K562 (cell line): ENCODE results near the gene HYAL3. TPM values are rescaled to one million over a fixed set of nuclear protein-coding genes. Genes with fewer than 3 reads are reported as not detected.

ENCODE experiments used
- ATAC-seq: fragments of 200-7000 bp; cut with Tn5 transposase; 3 replicates; pipeline ENCODE4 v1.9.1; 2020; ENCODE audit warnings: moderate library complexity
- BruUV-seq: library from RNA; stranded (reverse); fragments of 400-500 nt; replicated peaks from 2 replicates; lab custom pipeline; 2021; lab: Mats Ljungman, UMichigan
- CTCF ChIA-PET: fragments of 300-600 bp; formaldehyde crosslinking; extraction: SDS; loops from one replicate; lab custom pipeline; 2021; ENCODE audit warnings: low intra/inter-chr PET ratio; lab: Yijun Ruan, JAX
- POLR2A ChIA-PET: fragments of 300-600, 350-650 bp; sonication (Branson Sonifier 250); formaldehyde crosslinking; extraction: SDS; loops from one replicate; lab custom pipeline; 2021; ENCODE audit warnings: antibody characterized with exemption, inconsistent platforms; lab: Yijun Ruan, JAX
- DNase-seq, 4 experiments: peaks; one replicate each; pipeline versions ENCODE4 v3.0.0 to v3.0.0-alpha.2; 2011 to 2018; ENCODE audit warnings: low spot score in 3 of 4, mixed read lengths in 3 of 4; ENCODE audit errors: extremely low read depth in 1 of 4
- FAIRE-seq: peaks from 2 replicates; lab custom pipeline; 2011; peaks lifted over from hg19 to GRCh38; lab: Jason Lieb, UNC
- H2AFZ ChIP-seq: 2 replicates; pipeline ENCODE4 v1.6.0; 2011; ENCODE audit warnings: low read depth, low read length, control low read depth, inconsistent platforms
- H3K27ac ChIP-seq: fragments of 200-600 bp; 3 replicates; pipeline ENCODE4 v1.8.0; 2011; ENCODE audit warnings: low read depth, mild to moderate bottlenecking, control low read depth, inconsistent platforms, low read length, moderate library complexity, mixed read lengths; ENCODE audit errors: extremely low read depth
- H3K27me3 ChIP-seq, 2 experiments: fragments of 300-600 bp in 1 of 2; 2 replicates in 1 of 2; 3 replicates in 1 of 2; pipeline versions ENCODE4 v1.6.0 to v1.8.0; 2011; ENCODE audit warnings: inconsistent platforms in 2 of 2, low read length in 2 of 2, mild to moderate bottlenecking in 1 of 2, mixed read lengths in 1 of 2, moderate library complexity in 1 of 2; ENCODE audit not compliant: control insufficient read depth in 2 of 2, insufficient read depth in 2 of 2
- H3K36me3 ChIP-seq: fragments of 300-600 bp; 3 replicates; pipeline ENCODE4 v1.8.0; 2011; ENCODE audit warnings: mild to moderate bottlenecking, low read length, inconsistent platforms; ENCODE audit not compliant: control insufficient read depth, insufficient read depth
- H3K4me1 ChIP-seq, 2 experiments: fragments of 200-600 bp in 1 of 2; replicated peaks in 1 of 2; 2 replicates in 1 of 2; 3 replicates in 1 of 2; pipeline versions ENCODE4 v1.5.1 to v1.8.0; 2011; ENCODE audit warnings: inconsistent platforms in 2 of 2, low read length in 2 of 2, mild to moderate bottlenecking in 1 of 2, mixed read lengths in 1 of 2, moderate library complexity in 1 of 2; ENCODE audit not compliant: control insufficient read depth in 2 of 2, insufficient read depth in 2 of 2
- H3K4me2 ChIP-seq: 2 replicates; pipeline ENCODE4 v1.6.1; 2011; ENCODE audit warnings: low read length, control low read depth, inconsistent platforms, mixed read lengths; ENCODE audit not compliant: insufficient read depth
- H3K4me3 ChIP-seq: fragments of 200-600 bp; sonication (generic), shearing (Covaris generic); 2 replicates; pipeline ENCODE4 v1.5.1; 2016; ENCODE audit warnings: control low read depth, inconsistent platforms
- H3K79me2 ChIP-seq: fragments of 200-600 bp; 3 replicates; pipeline ENCODE4 v1.8.0; 2011; ENCODE audit warnings: low read length, inconsistent platforms; ENCODE audit not compliant: control insufficient read depth, insufficient read depth
- H3K9ac ChIP-seq, 2 experiments: 2 replicates each; pipeline versions ENCODE4 v1.6.0 to v1.6.1; 2011; ENCODE audit warnings: low read depth in 2 of 2, low read length in 2 of 2, control low read depth in 1 of 2, inconsistent platforms in 1 of 2, mild to moderate bottlenecking in 1 of 2, mixed read lengths in 1 of 2; ENCODE audit not compliant: insufficient read depth in 1 of 2
- H3K9me1 ChIP-seq: one replicate; pipeline ENCODE4 v1.6.0; 2011; ENCODE audit warnings: inconsistent platforms, mild to moderate bottlenecking, low read length, moderate library complexity; ENCODE audit not compliant: control insufficient read depth, insufficient read depth
- H3K9me3 ChIP-seq: replicated peaks from 2 replicates; pipeline ENCODE4 v1.5.1; 2011; ENCODE audit warnings: low read depth, low read length, inconsistent platforms; ENCODE audit not compliant: control insufficient read depth, insufficient read depth
- H4K20me1 ChIP-seq: replicated peaks from 2 replicates; pipeline ENCODE4 v1.6.1; 2011; ENCODE audit warnings: low read length, inconsistent platforms, mixed read lengths; ENCODE audit not compliant: control insufficient read depth, insufficient read depth
- HMG20A ChIP-seq: fragments of 450-650 bp; formaldehyde crosslinking; conservative IDR thresholded peaks from 2 replicates; pipeline ENCODE4 v1.4.0; 2020; ENCODE audit warnings: mild to moderate bottlenecking, mixed read lengths
- KLF6 ChIP-seq: fragments of 250-450 bp; sonication (Bioruptor Pico); IDR thresholded peaks from 2 replicates; pipeline ENCODE4 v1.4.0; 2020; ENCODE audit warnings: mild to moderate bottlenecking, moderate library complexity, borderline replicate concordance
- RBM14 ChIP-seq: fragments of 200-400 bp; formaldehyde crosslinking; IDR thresholded peaks from 2 replicates; pipeline ENCODE4 v1.6.1; 2018; ENCODE audit warnings: low read depth, mild to moderate bottlenecking, low read length, moderate library complexity, borderline replicate concordance; ENCODE audit not compliant: insufficient read depth
- SUPT5H ChIP-seq: fragments of 450-650 bp; IDR thresholded peaks from 2 replicates; pipeline ENCODE4 v1.6.1; 2016
- WHSC1 ChIP-seq: IDR thresholded peaks from one replicate; pipeline ENCODE4 v1.6.1; 2012; ENCODE audit warnings: low read length, control low read depth, inconsistent platforms
- ZNF384 ChIP-seq: IDR thresholded peaks from 2 replicates; pipeline ENCODE4 v1.6.1; 2012; ENCODE audit warnings: low read depth, low read length, improper control_type of control experiment
- WGBS: fragments of 100-300 bp; shearing (Covaris generic); methylation state at CpG from one replicate; pipeline ENCODE4 v1.1.6; 2016; ENCODE audit warnings: low coverage, mixed read lengths; ENCODE audit not compliant: insufficient coverage; ENCODE audit errors: missing lambda C conversion rate; 5-methylcytosine and 5-hydroxymethylcytosine counted together
- in situ Hi-C: fragments of 300-500 bp; cut with MboI; formaldehyde crosslinking; loops from 4 replicates; pipeline ENCODE4 v1.15.0; 2018; ENCODE audit warnings: inconsistent platforms, mixed read lengths
- intact Hi-C: fragments of 100-400 bp; cut with micrococcal nuclease; formaldehyde crosslinking; loops from 2 replicates; pipeline ENCODE4 v1.14.2; 2022
- polyA plus RNA-seq, 8 experiments: library from polyadenylated mRNA; depleted of rRNA in 4 of 8; stranded (reverse) in 5 of 8; unstranded in 3 of 8; fragments of >200 nt; fragmentation: Nextera tagmentation in 2 of 8; fragmentation: Illumina TruSeq in 1 of 8; extraction: Ambion mirVana in 2 of 8; extraction: Trizol in 1 of 8; gene quantifications; 2 replicates each; pipeline versions ENCODE4 v1.2.1 to v1.2.3, GENCODE V29; 2011 to 2014; ENCODE audit warnings: inconsistent platforms in 1 of 8, missing spikeins in 1 of 8
- total RNA-seq, 7 experiments: library from RNA; depleted of rRNA in 6 of 7; stranded (reverse); fragments of >200 nt in 6 of 7; fragmentation: Illumina TruSeq in 2 of 7; extraction: Trizol in 2 of 7; gene quantifications; 2 replicates each; pipeline versions ENCODE4 v1.2.1 to v1.2.3, GENCODE V29; 2011 to 2021; ENCODE audit warnings: low replicate concordance in 1 of 7

Gene HYAL3
- total and polyA plus RNA-seq, 9 of the 15 experiments (the other 6 are each of a cell fraction or from before 2014, with no cell fraction given), result 0.38 to 9.1 (median 6.8) TPM

DNA sequence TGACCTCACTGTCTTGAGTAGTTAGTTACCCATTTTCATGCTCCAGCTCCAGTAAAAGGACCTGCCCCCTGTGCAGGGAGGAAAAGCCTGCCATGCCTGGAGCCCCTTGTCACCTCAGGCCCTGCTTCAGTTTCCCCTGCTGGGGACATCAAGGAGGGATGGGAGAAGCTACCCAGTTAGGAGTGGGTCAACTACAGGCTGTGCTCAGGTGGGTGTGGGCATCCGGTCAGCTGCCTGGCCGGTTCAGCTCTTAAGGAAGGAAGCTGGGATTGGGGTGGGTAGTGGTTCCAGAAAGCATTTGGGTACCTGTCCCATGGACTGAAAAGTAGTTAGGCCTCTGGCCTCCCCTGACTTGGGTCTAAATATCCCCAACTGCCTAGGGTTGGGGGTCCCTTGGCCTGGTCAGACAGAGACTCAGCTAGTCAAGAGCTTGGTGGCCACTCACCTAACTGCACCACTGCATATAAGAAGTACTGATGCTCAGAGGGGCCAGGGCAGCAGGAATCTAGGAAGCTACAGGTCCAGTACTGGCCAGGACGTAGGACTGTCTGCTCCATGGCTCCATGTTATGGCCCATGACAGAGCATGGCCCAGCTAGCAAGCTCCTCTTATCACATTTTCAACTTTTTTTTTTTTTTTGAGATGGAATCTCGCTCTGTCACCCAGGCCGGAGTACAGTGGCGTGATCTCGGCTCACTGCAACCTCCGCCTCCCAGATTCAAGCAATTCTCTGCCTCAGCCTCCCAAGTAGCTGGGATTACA lies 19.8 kb downstream of the HYAL3 start:
- no peak overlapping the region for H3K4me2 ChIP-seq
- peaks cover 0 to 17% of the 10 kb centered on the region in 2 experiments; a peak in 2 of 5 replicates for H3K4me1 ChIP-seq
- H3K9me1 ChIP-seq, result no peaks in the 10 kb centered on the region
- no peaks in the 10 kb centered on the region for H3K9me3 ChIP-seq
- no peaks in the 10 kb centered on the region for H3K79me2 ChIP-seq
- in situ Hi-C loops (no loop called here), intact Hi-C loops (no loop called here)
- ATAC-seq, result peak; percentile 54
- H3K9ac ChIP-seq, result no peak overlapping the region; a peak in 1 of 4 replicates
- H4K20me1 ChIP-seq, result no peaks in the 10 kb centered on the region
- DNase-seq, result no peak
- TF ChIP-seq RBM14, result no peak
- TF ChIP-seq KLF6, result no peak
- TF ChIP-seq HMG20A (CRISPR knock-in tag), result no peak
- TF ChIP-seq SUPT5H, result no peak
- no peak for TF ChIP-seq WHSC1
- peak; percentile 56 for TF ChIP-seq ZNF384
- H3K27ac ChIP-seq, result no peak overlapping the region
- peak overlapping the region; percentile 20; the same call in 1 of the 2 replicates for H2AFZ ChIP-seq
- WGBS, result 62% methylated on average over 2 of the region's 8 CpGs
- no peak overlapping the region for H3K4me3 ChIP-seq
- no peak for FAIRE-seq
- POLR2A ChIA-PET, result interaction anchor here (0.6 to 1.7 kb wide), 5 partner anchors 12 to 49 kb away, joined by 3 to 8 read pairs (median 3); partner anchors contain the start of genes HYAL3, IFRD2, NAA80 and TUSC2
- no peaks in the 10 kb centered on the region for H3K27me3 ChIP-seq
- BruUV-seq, result no TSS peak
- H3K36me3 ChIP-seq, result no peaks in the 10 kb centered on the region
- CTCF ChIA-PET, result interaction anchor here (0.7 kb wide), 1 partner anchor 31 kb away, joined by 4 read pairs; no protein-coding TSS in a partner anchor
